ENCODE measurements around the gene SECISBP2.
"Not testable (repeated sequence)": the region's sequence is repeated elsewhere in the genome, so short reads cannot be mapped to it uniquely, and the experiment has no call there.

Gene SECISBP2

GRCh38 chr9:89309608-89310474, 8.5 kb upstream of the SECISBP2 start:
- DNase-seq = peak; percentile 69

GRCh38 chr9:89310475-89311345, 7.6 kb upstream of the SECISBP2 start, which contains the start of gene CKS2:
CKS2 (plus strand) TSS chr9:89311195; CDS start chr9:89311293, 98 bp downstream.
- DNase-seq = peak; percentile 100

- peak; percentile 46 for DNase-seq
Measured at GRCh38 chr9:89311346-89312221, 6.7 kb upstream of the SECISBP2 start.

GRCh38 chr9:89312222-89312571, 6.1 kb upstream of the SECISBP2 start:
- peak; percentile 77 for DNase-seq

GRCh38 chr9:89313842-89314241, 4.5 kb upstream of the SECISBP2 start:
- peak; percentile 27 for DNase-seq

GRCh38 chr9:89314955-89315354, 3.3 kb upstream of the SECISBP2 start:
- DNase-seq = no peak

GRCh38 chr9:89315482-89315881, 2.8 kb upstream of the SECISBP2 start:
- no peak for DNase-seq

GRCh38 chr9:89317282-89317681, 1.0 kb upstream of the SECISBP2 start:
- peak; percentile 46 for DNase-seq

GRCh38 chr9:89319015-89319905, 960 bp downstream of the SECISBP2 start:
- DNase-seq = peak; percentile 56

GRCh38 chr9:89323390-89323789, 5.1 kb downstream of the SECISBP2 start:
- no peak for DNase-seq

- DNase-seq = no peak
Measured at GRCh38 chr9:89325733-89326132, 7.4 kb downstream of the SECISBP2 start.

GRCh38 chr9:89328064-89328463, 9.8 kb downstream of the SECISBP2 start:
- DNase-seq = no peak

GRCh38 chr9:89329917-89330316, 11.6 kb downstream of the SECISBP2 start:
- DNase-seq = no peak

GRCh38 chr9:89330513-89330912, 12.2 kb downstream of the SECISBP2 start:
- DNase-seq = no peak

- DNase-seq = no peak
Measured at GRCh38 chr9:89339807-89340206, 21.5 kb downstream of the SECISBP2 start.

- DNase-seq = no peak
Measured at GRCh38 chr9:89340332-89340731, 22.0 kb downstream of the SECISBP2 start.

- DNase-seq = peak; percentile 22
Measured at GRCh38 chr9:89342213-89342612, 23.9 kb downstream of the SECISBP2 start.

GRCh38 chr9:89342948-89343347, 24.6 kb downstream of the SECISBP2 start:
- DNase-seq = no peak

- DNase-seq = not testable (repeated sequence)
Measured at GRCh38 chr9:89343812-89344211, 25.5 kb downstream of the SECISBP2 start.

- no peak for DNase-seq
Measured at GRCh38 chr9:89345476-89345875, 27.2 kb downstream of the SECISBP2 start.

- no peak for DNase-seq
Measured at GRCh38 chr9:89346696-89347095, 28.4 kb downstream of the SECISBP2 start.

- DNase-seq = no peak
Measured at GRCh38 chr9:89347651-89348050, 29.4 kb downstream of the SECISBP2 start.
